Measurements from ENCODE around the gene RBM14.
"Not testable (repeated sequence)": the region's sequence is repeated elsewhere in the genome, so short reads cannot be mapped to it uniquely, and the experiment has no call there.

Gene RBM14

GRCh38 chr11:66600219-66600618, 16.2 kb upstream of the RBM14 start:
- DNase-seq (ENCODE audit: low spot score) = no peak

GRCh38 chr11:66600631-66601233, 15.7 kb upstream of the RBM14 start:
- DNase-seq (ENCODE audit: low spot score) = no peak

- no peak for DNase-seq (ENCODE audit: low spot score)
Measured at GRCh38 chr11:66603072-66603471, 13.4 kb upstream of the RBM14 start.

GRCh38 chr11:66604155-66604554, 12.3 kb upstream of the RBM14 start:
- no peak for DNase-seq (ENCODE audit: low spot score)

- DNase-seq (ENCODE audit: low spot score) = not testable (repeated sequence)
Measured at GRCh38 chr11:66606608-66607007, 9.8 kb upstream of the RBM14 start.

- no peak for DNase-seq (ENCODE audit: low spot score)
Measured at GRCh38 chr11:66607126-66607834, 9.2 kb upstream of the RBM14 start.

GRCh38 chr11:66609721-66610617, 6.5 kb upstream of the RBM14 start:
- no peak for DNase-seq (ENCODE audit: low spot score)

GRCh38 chr11:66612458-66612857, 4.0 kb upstream of the RBM14 start:
- DNase-seq (ENCODE audit: low spot score) = no peak

GRCh38 chr11:66614073-66614472, 2.4 kb upstream of the RBM14 start:
- DNase-seq (ENCODE audit: low spot score) = no peak

GRCh38 chr11:66617155-66617834, 865 bp downstream of the RBM14 start:
- peak; percentile 34 for DNase-seq (ENCODE audit: low spot score)

GRCh38 chr11:66619080-66619554, 2.7 kb downstream of the RBM14 start:
- DNase-seq (ENCODE audit: low spot score) = peak; percentile 48

GRCh38 chr11:66624450-66624849, 8.0 kb downstream of the RBM14 start:
- no peak for DNase-seq (ENCODE audit: low spot score)

- DNase-seq (ENCODE audit: low spot score) = no peak
Measured at GRCh38 chr11:66625041-66625751, 8.8 kb downstream of the RBM14 start.

GRCh38 chr11:66625752-66626149, 9.3 kb downstream of the RBM14 start:
- DNase-seq (ENCODE audit: low spot score) = no peak

- DNase-seq (ENCODE audit: low spot score) = no peak
Measured at GRCh38 chr11:66626382-66626781, 10.0 kb downstream of the RBM14 start.

GRCh38 chr11:66626926-66627325, 10.5 kb downstream of the RBM14 start:
- DNase-seq (ENCODE audit: low spot score) = no peak

- DNase-seq (ENCODE audit: low spot score) = no peak
Measured at GRCh38 chr11:66628061-66628603, 11.7 kb downstream of the RBM14 start.

GRCh38 chr11:66629356-66629755, 12.9 kb downstream of the RBM14 start:
- no peak for DNase-seq (ENCODE audit: low spot score)

GRCh38 chr11:66631883-66632282, 15.5 kb downstream of the RBM14 start:
- no peak for DNase-seq (ENCODE audit: low spot score)

- DNase-seq (ENCODE audit: low spot score) = no peak
Measured at GRCh38 chr11:66632952-66633351, 16.5 kb downstream of the RBM14 start.

- no peak for DNase-seq (ENCODE audit: low spot score)
Measured at GRCh38 chr11:66636411-66636810, 20.0 kb downstream of the RBM14 start.

All from NAMALWA (cell line).